ENCODE results near the gene RPL27. TPM values are rescaled to one million over a fixed set of nuclear protein-coding genes. Genes with fewer than 3 reads are reported as not detected.

RPL27 gene
- total and polyA plus RNA-seq, 2 of the 8 experiments (the other 6 are each of a cell fraction or from before 2014, with no cell fraction given) = 1,415 to 3,779 TPM

- TF ChIP-seq ASH2L (IDR thresholded peaks at IDR 0.05; ENCODE audit: low read length) (no peak), CREB1 (IDR thresholded peaks at IDR 0.05) (no peak)
Measured at GRCh38 chr17:43015579-43015978, 17.4 kb downstream of the RPL27 start (continued).

Data from H1 (cell line).